ENCODE results near the gene ACTN3.
"Not testable (repeated sequence)": the region's sequence is repeated elsewhere in the genome, so short reads cannot be mapped to it uniquely, and the experiment has no call there.

The ACTN3 gene

GRCh38 chr11:66600631-66601233 is 54.0 kb downstream of the ACTN3 start:
- no peak for DNase-seq

GRCh38 chr11:66603072-66603471 is 56.4 kb downstream of the ACTN3 start:
- DNase-seq: no peak

- peak; percentile 93 for DNase-seq
Measured at GRCh38 chr11:66604155-66604554, 57.5 kb downstream of the ACTN3 start.

GRCh38 chr11:66606608-66607007 is 59.9 kb downstream of the ACTN3 start:
- DNase-seq: not testable (repeated sequence)

- DNase-seq: no peak
Measured at GRCh38 chr11:66607126-66607834, 60.6 kb downstream of the ACTN3 start.

- DNase-seq: peak; percentile 35
Measured at GRCh38 chr11:66609721-66610617, 63.3 kb downstream of the ACTN3 start.

- no peak for DNase-seq
Measured at GRCh38 chr11:66612458-66612857, 65.8 kb downstream of the ACTN3 start.
